GM12892 (cell line): ENCODE measurements around the gene IGLL5.

ENCODE experiments used
- DNase-seq: peaks from one replicate; pipeline ENCODE4 v3.0.0; 2011; ENCODE audit not compliant: insufficient read length
- FAIRE-seq: peaks from 2 replicates; lab custom pipeline; 2011; peaks lifted over from hg19 to GRCh38; lab: Jason Lieb, UNC
- POLR2A ChIP-seq: IDR thresholded peaks from 2 replicates; pipeline ENCODE4 v1.6.1; 2011; ENCODE audit warnings: low read depth, low read length, control low read depth
- POLR2AphosphoS5 ChIP-seq: IDR thresholded peaks from 2 replicates; pipeline ENCODE4 v1.6.1; 2011; ENCODE audit warnings: low read depth, low read length, control low read depth
- TAF1 ChIP-seq: IDR thresholded peaks from 2 replicates; pipeline ENCODE4 v1.6.1; 2011; ENCODE audit warnings: low read depth, mild to moderate bottlenecking, control low read depth, low read length, borderline replicate concordance

IGLL5 gene

DNA sequence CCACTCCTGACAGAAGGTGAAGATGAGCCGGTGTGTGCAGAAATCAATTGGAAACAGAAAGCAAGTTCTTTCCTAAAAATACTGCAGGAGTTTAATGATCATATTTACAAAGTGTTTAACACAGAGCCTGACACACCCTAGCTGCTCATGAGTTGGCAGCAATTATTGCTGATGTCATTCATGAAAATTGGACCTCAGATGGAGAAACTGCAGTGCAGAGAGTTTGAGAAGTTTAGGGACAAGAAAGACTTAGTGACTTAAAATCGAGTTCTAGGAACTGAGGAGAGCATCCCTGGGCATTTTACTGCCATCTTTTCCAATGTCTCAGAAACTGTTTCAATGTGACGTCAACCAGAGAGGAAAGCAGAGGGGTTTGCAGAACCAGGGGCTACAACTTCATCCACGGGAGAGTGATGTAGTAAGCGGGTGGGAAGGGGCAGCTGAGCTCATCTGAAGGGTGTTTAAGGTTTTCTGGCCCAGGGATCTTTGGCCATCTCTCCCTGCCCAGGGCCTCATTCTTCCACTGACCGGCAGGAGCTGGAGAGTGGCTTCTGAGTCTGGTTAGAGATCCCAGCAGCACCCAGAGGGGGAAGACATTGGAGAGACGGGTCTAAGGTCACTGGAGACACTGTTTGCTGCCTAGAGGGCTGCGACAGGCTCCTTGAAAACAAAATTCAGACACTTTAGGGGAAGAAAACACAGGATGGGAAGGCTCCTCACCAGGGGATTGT, 21.1 kb upstream of the IGLL5 start:
- FAIRE-seq (no peak), DNase-seq (no peak)
- TF ChIP-seq TAF1 (no peak), POLR2AphosphoS5 (no peak), POLR2A (no peak)

DNA sequence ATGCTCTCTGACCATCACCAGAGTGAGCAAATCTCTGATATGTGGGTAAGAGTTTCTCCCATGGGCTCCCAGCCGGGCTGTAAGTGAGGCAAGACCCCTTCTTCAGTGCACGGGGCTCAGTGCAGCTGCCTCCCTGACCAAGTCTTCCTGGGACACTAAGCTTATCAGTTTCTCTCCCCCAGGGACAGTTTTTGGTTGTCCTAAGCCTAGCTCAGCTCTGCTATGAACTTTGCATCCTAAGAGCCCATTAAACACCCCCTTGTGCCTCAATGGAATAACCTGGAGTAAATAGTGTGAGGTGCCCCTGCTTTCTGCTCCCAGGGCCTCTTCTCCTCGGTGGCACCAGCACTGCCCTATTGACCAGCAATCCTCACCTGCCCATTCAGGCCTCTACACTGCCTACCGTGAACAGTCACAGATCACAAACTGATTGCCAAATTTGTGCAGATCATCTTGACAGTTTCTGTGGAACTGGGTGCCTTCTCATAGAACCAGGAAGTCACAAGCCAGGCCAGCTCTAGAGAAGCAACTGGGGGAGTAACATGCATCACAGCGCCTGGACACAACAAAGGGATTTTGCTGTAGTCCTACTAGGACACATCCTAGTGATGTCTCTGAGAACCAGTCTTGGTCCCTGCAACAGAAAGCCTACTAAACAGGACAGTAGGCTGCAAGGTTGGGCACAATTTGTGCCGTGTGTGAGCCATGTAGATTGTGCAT, 19.5 kb upstream of the IGLL5 start:
- DNase-seq, result no peak
- FAIRE-seq, result no peak
- TF ChIP-seq POLR2AphosphoS5 (no peak), TAF1 (no peak), POLR2A (no peak)

DNA sequence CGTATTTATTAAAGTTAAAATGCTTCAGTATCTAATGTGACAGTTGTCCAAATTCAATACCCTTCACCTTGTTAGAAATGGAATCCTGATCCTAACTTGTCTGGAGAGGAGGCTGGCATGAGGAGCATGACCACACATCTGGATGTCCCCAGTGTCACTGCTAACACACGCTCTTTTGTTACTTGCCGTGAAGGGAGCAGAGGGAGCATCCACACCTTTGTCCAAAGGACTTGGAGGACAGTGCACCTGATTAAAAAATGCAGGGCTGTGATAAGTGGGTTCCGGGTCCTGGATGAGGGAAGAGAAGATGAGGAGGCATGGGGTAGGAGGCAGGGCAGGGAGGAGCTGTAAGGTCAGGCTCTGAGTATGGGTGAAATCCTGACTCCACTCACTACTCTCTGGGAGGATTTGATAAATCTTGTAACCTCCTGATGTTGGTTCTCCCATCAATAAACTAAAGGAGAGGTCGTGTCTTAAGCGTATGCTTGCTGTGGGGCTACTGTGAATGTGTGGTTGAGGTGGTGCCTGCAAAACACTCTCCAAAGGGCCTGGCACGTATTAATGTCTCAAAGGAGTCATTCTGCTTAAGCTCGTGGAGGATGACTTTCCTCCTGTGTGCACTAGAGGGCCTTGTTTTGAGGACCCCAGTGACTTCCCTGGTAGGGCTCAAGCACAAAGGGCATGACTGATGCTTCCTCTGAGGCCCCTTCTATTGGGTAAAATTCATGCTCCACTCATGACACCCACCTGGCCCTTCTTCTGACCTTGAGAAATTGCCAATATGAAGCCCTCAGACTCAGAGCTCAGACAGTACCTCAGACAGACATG, 16.8 kb upstream of the IGLL5 start:
- no peak for TF ChIP-seq POLR2AphosphoS5
- TF ChIP-seq POLR2A, result no peak
- TF ChIP-seq TAF1, result no peak
- DNase-seq (no peak), FAIRE-seq (peak; percentile 85)

DNA sequence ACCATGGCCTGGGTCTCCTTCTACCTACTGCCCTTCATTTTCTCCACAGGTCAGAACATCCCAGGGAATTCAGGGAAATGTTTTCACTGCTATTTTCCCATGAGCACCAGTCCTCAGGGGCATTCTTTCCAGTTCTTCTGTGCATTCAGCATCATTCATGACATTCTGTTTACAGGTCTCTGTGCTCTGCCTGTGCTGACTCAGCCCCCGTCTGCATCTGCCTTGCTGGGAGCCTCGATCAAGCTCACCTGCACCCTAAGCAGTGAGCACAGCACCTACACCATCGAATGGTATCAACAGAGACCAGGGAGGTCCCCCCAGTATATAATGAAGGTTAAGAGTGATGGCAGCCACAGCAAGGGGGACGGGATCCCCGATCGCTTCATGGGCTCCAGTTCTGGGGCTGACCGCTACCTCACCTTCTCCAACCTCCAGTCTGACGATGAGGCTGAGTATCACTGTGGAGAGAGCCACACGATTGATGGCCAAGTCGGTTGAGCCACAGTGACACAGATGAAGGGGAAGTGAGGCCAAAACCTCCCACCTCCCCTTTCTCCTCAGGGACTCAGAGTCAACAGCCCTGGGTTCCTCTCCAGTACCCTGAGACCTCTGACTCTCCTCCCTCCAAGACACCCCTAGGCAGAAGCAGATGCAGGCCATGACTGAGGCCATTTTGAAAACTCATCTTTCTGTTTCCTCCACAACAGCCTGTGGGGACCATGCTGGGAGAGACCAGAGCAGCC, 15.9 kb upstream of the IGLL5 start:
- FAIRE-seq (peak; percentile 5), DNase-seq (no peak)
- no peak for TF ChIP-seq POLR2A
- no peak for TF ChIP-seq TAF1
- TF ChIP-seq POLR2AphosphoS5, result no peak

DNA sequence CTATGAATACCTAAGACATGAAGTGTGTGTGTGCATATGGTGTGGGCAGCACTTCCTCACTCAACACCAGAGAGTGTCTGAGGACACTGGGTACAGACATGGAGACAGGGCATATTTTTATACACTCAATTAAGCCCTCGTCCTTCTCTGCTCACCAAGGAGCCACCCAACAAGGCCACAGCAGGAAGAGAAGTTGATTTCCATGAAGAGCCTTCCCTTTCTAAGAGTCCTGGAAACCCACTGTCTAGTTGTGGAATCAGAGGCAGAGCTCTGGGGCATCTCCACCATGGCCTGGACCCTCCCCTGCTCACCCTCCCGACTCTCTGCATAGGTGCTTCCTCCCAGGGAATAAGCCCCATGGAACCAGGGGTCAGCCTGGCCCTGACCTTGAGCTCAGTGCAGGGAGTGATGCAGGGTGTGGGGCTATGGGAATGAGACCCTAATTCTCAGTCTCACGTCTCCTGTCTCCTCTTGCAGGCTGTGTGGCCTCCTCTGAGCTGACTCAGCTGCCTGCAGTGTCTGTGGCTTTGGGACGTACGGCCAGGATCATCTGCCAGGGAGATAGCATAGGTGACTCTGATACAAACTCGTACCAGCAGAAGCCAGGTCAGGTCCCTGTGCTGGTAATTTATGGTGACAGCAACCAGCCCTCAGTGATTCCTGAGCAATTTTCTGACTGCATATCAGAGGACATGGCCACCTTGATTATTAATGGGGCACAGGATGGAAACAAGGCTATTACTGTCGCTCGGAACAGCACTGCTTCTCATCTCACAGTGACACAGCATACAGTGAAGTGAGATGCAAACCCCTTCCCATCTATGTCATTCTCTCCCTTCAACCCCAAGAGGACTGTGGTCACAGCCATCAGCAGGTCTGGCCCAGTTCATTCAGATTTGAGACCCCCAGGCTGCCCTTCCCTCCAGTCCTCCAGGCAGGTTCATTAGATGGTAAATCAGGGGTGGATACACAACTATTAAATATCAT, 14.6 kb upstream of the IGLL5 start:
- FAIRE-seq (no peak), DNase-seq (no peak)
- TF ChIP-seq TAF1 (no peak), POLR2A (no peak), POLR2AphosphoS5 (no peak)

DNA sequence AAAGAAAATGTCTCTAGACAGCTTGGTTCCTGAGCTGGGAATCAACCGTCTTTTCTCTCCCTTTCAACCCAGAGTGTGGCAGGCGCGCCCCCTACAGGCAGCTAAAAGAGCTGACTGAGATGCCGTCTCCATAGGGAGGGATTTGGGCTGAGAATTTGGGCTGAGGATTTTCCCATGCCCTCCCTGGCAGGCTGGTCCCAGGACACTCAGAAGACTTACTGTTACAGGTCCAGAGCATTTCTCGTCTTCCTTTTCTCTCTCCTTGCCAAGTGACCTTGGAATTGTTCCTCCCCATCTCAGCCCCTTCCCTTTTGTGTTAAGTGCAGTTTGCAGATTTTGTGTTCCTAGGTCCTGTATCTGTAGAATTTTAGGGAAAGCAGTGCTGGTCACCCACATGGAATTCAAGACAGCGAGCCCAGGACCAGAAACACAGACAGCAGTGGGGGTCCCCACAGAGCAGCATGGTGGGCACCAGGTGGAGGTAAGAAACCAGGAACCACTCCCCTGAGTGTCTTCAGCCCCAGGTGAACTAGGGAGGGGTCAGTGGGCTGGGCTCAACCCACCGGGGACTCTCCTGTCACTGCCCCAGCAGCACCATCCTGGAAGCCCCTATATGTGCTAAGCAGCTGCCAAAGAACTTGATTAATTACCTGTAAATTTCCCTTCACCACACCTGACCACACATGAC, 9.9 kb upstream of the IGLL5 start:
- DNase-seq, result no peak
- peak; percentile 60 for FAIRE-seq
- TF ChIP-seq POLR2A (no peak), TAF1 (no peak), POLR2AphosphoS5 (no peak)

DNA sequence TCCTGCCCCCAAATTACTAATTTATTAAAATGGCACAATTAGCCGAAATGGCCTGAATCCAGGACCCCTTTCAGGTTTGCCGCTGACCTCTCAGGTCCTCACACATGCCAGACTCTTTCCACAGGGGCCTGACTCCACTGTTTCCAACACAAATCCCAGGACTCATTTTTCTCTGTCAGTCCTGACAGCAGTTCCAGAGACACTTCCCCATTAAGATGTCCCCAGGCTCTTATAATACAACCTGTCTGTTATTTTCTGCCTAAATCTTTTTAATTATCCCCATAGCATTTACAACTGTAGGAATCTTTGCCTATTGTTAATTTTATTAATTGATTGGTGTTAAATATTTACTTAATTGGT, 9.4 kb upstream of the IGLL5 start:
- FAIRE-seq (no peak), DNase-seq (no peak)
- TF ChIP-seq TAF1 (no peak), POLR2AphosphoS5 (no peak), POLR2A (no peak)

DNA sequence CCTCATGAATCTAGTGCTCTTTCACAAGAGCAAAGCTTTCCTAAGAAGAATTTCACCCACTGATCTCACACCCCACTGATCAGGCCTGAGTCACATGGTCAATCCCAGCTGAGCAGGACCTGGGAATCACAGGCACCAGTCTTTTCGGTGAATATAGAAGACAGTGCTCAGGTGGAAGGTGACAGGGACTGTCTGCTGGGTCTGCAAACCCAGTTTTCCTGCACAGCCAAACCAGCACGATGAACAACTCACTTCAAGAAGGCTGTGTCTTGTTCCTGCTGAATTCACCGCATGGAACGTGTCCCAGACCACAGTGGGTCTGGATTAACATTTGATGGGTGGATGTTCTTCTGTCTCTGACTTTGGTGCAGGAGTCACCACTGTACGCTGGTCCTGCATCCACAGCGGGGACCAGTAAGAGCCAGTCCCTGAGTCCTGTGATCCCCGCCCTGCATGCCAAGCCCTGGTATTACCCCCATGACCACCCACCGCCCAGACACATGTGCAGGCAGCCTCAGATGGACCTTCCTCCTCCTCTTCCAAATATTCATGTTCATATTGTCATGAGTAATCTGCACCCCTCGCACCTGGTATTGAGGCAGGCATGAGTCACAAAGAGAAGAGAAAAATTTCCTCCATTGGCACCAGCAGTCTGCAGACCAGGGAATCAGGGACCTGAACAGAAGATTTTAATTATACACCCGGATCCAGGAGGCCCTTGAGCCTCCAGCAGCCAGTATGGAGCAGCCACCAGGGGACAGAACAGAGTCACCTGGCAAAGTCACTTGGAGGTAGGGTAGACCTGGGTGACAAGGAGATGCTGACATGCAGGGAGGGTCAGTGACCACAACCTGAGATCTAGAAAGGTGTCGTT, 8.6 kb upstream of the IGLL5 start:
- no peak for TF ChIP-seq POLR2AphosphoS5
- TF ChIP-seq TAF1, result no peak
- no peak for TF ChIP-seq POLR2A
- DNase-seq, result no peak
- FAIRE-seq, result peak; percentile 42
